ENCODE measurements around the gene EXOC6B. TPM values are rescaled to one million over a fixed set of nuclear protein-coding genes. Genes with fewer than 3 reads are reported as not detected.

The EXOC6B gene
- total RNA-seq, 4 donors from 2014 or later = 54.0 to 121 (median 78.7) TPM

GRCh38 chr2:72144274-72144631, 681.6 kb downstream of the EXOC6B start:
- Histone ChIP-seq H3K4me3 (peak overlapping the region; percentile 64), H3K27ac (peak overlapping the region; percentile 34), H3K36me3 (no peaks in the 10 kb centered on the region), H3K9me3 (no peaks in the 10 kb centered on the region), H3K4me1 (peaks cover 78% of the 10 kb centered on the region), H3K27me3 (peaks cover 54% of the 10 kb centered on the region)
- TF ChIP-seq POLR2AphosphoS5 (IDR thresholded peaks at IDR 0.05) (no peak), EP300 (IDR thresholded peaks at IDR 0.05) (no peak), CTCF (IDR thresholded peaks at IDR 0.05) (no peak), POLR2A (IDR thresholded peaks at IDR 0.05) (no peak)
- DNase-seq (ENCODE audit: low spot score in 2 of 2) = no peak
- WGBS = 3% methylated on average over 5 of the region's 23 CpGs

GRCh38 chr2:72143441-72144273, 682.2 kb downstream of the EXOC6B start:
- no peaks in the 10 kb centered on the region for H3K36me3 ChIP-seq
- H3K27ac ChIP-seq = peak overlapping the region; percentile 34
- peaks cover 48% of the 10 kb centered on the region for H3K27me3 ChIP-seq
- peak in 1 of 2 donors; percentile 74 for DNase-seq (ENCODE audit: low spot score in 2 of 2)
- H3K4me1 ChIP-seq = peaks cover 74% of the 10 kb centered on the region
- H3K9me3 ChIP-seq = no peaks in the 10 kb centered on the region
- 20% methylated on average over 11 of the region's 65 CpGs for WGBS
- TF ChIP-seq EP300 (IDR thresholded peaks at IDR 0.05) (no peak), POLR2A (IDR thresholded peaks at IDR 0.05) (no peak)
- H3K4me3 ChIP-seq = peak overlapping the region; percentile 64

- Histone ChIP-seq H3K4me3 (peak overlapping the region; percentile 64), H3K36me3 (no peaks in the 10 kb centered on the region), H3K9me3 (no peaks in the 10 kb centered on the region), H3K27me3 (peaks cover 43% of the 10 kb centered on the region), H3K4me1 (peaks cover 75% of the 10 kb centered on the region), H3K27ac (peak overlapping the region; percentile 29)
- WGBS = 18% methylated on average over 25 of the region's 50 CpGs
- TF ChIP-seq CTCF (IDR thresholded peaks at IDR 0.05) = no peak
- peak; percentile 87 to 89 for DNase-seq (ENCODE audit: low spot score in 2 of 2)
Observed at GRCh38 chr2:72142570-72143440, 683.0 kb downstream of the EXOC6B start.

GRCh38 chr2:72141881-72142451, 683.9 kb downstream of the EXOC6B start:
- Histone ChIP-seq H3K36me3 (no peaks in the 10 kb centered on the region), H3K4me1 (peaks cover 70% of the 10 kb centered on the region), H3K4me3 (peak overlapping the region; percentile 64), H3K27me3 (peaks cover 34% of the 10 kb centered on the region), H3K27ac (no peak overlapping the region), H3K9me3 (no peaks in the 10 kb centered on the region)
- peak in 1 of 2 donors; percentile 63 for DNase-seq (ENCODE audit: low spot score in 2 of 2)
- TF ChIP-seq EP300 (IDR thresholded peaks at IDR 0.05) (no peak), POLR2AphosphoS5 (IDR thresholded peaks at IDR 0.05) (no peak)
- WGBS = 44% methylated on average over 13 of the region's 13 CpGs

GRCh38 chr2:72141032-72141645, 684.7 kb downstream of the EXOC6B start:
- Histone ChIP-seq H3K4me1 (peaks cover 62% of the 10 kb centered on the region), H3K36me3 (no peaks in the 10 kb centered on the region), H3K27ac (no peak overlapping the region), H3K27me3 (peaks cover 26% of the 10 kb centered on the region), H3K9me3 (no peaks in the 10 kb centered on the region), H3K4me3 (no peak overlapping the region)
- DNase-seq (ENCODE audit: low spot score in 2 of 2) = peak in 1 of 2 donors; percentile 57
- TF ChIP-seq POLR2A (IDR thresholded peaks at IDR 0.05) (no peak), EP300 (IDR thresholded peaks at IDR 0.05) (no peak), CTCF (IDR thresholded peaks at IDR 0.05) (no peak), POLR2AphosphoS5 (IDR thresholded peaks at IDR 0.05) (no peak)
- 78% methylated on average over 1 of the region's 5 CpGs for WGBS

All from suprapubic skin (tissue), 4 donors.